ENCODE measurements around the gene MYH6. TPM values are rescaled to one million over a fixed set of nuclear protein-coding genes. Genes with fewer than 3 reads are reported as not detected.
"Not testable (repeated sequence)": the region's sequence is repeated elsewhere in the genome, so short reads cannot be mapped to it uniquely, and the experiment has no call there.

MYH6 gene
- total RNA-seq, 4 donors from 2014 or later = not detected

DNA sequence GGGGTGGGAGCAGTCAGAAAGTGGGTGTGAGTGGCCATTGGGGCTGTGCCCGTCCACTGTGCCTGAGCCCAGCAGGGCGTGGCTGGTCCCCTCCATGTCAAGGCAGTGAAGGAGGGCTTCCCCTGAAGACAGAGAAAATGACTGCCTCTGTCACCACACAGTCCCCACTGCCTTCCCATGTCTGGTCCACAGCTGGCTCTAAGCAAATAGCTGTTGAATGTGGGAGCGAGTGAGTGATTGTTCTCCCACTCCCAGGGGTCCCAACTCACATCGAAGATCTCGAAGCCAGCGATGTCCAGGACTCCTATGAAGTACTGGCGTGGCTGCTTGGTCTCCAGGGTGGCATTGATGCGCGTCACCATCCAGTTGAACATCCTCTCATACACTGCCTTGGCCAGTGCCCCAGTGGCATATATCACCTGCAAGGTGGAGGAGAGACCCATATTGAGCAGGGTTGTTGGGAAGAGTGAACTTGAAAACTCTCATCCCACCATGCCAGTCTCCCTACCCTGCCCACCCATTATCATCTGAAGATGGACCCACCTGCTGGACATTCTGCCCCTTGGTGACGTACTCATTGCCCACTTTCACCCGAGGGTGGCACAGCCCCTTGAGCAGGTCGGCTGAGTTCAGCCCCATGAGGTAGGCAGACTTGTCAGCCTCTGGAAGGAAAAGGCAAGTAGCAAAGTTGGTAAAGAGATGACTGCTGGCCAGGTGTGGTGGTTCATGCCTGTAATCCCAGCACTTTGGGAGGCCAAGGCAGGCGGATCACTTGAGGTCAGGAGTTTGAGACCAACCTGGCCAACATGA, 20.8 kb upstream of the MYH6 start:
- Histone ChIP-seq H3K4me3 (no peak overlapping the region), H3K4me1 (no peaks in the 10 kb centered on the region), H3K36me3 (no peaks in the 10 kb centered on the region), H3K27ac (no peak overlapping the region), H3K9me3 (no peaks in the 10 kb centered on the region), H3K27me3 (no peaks in the 10 kb centered on the region)
- 74 to 80% methylated on average over 3 to 4 of the region's 13 CpGs for WGBS, 2 donors
- no peak for TF ChIP-seq POLR2A (IDR thresholded peaks at IDR 0.05)
- TF ChIP-seq, protein P1, sequence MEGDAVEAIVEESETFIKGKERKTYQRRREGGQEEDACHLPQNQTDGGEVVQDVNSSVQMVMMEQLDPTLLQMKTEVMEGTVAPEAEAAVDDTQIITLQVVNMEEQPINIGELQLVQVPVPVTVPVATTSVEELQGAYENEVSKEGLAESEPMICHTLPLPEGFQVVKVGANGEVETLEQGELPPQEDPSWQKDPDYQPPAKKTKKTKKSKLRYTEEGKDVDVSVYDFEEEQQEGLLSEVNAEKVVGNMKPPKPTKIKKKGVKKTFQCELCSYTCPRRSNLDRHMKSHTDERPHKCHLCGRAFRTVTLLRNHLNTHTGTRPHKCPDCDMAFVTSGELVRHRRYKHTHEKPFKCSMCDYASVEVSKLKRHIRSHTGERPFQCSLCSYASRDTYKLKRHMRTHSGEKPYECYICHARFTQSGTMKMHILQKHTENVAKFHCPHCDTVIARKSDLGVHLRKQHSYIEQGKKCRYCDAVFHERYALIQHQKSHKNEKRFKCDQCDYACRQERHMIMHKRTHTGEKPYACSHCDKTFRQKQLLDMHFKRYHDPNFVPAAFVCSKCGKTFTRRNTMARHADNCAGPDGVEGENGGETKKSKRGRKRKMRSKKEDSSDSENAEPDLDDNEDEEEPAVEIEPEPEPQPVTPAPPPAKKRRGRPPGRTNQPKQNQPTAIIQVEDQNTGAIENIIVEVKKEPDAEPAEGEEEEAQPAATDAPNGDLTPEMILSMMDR (IDR thresholded peaks at IDR 0.05) = no peak
- DNase-seq = no peak
- intact Hi-C loops (cut with DNase I) = no loop called here

DNA sequence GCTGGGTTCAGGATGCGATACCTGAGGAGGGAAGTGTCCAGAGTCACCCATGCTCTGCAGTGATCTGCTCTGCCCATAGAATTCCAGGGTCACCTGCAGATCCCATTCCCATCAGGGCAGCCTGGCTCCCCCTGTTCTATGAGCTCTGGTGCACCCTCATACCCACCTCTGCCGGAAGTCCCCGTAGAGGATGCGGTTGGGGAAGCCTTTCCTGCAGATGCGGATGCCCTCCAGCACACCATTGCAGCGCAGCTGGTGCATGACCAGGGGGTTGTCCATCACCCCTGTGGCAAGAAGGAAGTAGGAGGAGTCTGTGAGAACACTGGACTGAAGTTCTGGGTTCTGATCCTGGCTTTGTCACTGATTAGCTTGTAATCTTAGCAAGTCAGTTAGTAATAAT, 17.7 kb upstream of the MYH6 start:
- WGBS, 2 donors = 74 to 92% methylated on average over 3 to 6 of the region's 6 CpGs
- H3K36me3 ChIP-seq; H3K4me3 ChIP-seq; intact Hi-C loops (cut with DNase I); H3K27me3 ChIP-seq; DNase-seq; H3K4me1 ChIP-seq; H3K9me3 ChIP-seq; H3K27ac ChIP-seq: not testable (repeated sequence)

DNA sequence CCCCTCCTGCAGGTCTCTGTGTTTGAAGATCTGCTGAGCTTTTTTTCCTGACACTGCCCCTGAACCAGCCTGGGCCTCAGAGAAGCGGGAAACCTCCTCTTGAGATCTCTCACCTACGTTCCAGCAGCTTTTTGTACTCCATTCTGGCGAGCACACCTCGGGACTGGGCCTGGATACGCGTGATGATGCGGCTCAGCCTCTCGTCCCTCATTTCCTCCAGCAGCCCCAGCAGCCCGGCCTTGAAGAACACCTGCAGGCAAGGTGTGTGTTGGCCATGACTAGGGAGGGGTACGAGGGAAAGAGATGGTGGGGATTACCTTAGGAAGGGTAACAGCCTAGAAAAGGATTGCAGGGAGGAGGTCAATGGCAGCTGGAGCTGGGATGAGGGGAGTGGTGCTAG, 17.1 kb upstream of the MYH6 start:
- TF ChIP-seq, protein P1 (IDR thresholded peaks at IDR 0.05) = no peak
- TF ChIP-seq POLR2A (IDR thresholded peaks at IDR 0.05) = no peak
- Histone ChIP-seq H3K9me3 (no peaks in the 10 kb centered on the region), H3K4me1 (no peaks in the 10 kb centered on the region), H3K4me3 (no peak overlapping the region), H3K36me3 (no peaks in the 10 kb centered on the region), H3K27ac (no peak overlapping the region), H3K27me3 (no peaks in the 10 kb centered on the region)
- WGBS, 2 donors = 44 to 72% methylated on average over 2 to 4 of the region's 10 CpGs
- intact Hi-C loops (cut with DNase I) = no loop called here
- DNase-seq = no peak

DNA sequence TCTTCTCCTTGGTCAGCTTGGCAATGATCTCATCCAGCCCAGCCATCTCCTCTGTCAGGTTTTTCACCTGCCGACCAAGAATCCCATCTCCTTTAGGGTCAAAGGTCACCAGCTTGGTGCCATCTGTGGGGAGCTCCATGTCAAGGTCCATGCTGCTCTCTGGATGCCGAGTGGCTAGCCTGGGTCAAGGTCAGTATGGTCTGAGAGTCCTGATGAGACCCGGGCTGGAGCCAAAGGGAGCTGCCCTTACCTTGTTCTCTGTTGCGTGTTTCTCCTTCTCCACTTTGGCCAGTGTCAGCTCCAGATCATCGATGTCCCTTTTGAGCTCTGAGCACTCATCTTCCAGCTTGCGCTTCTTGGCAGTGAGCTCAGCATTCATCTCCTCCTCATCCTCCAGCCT, 15.6 kb upstream of the MYH6 start:
- 80 to 91% methylated on average over 5 to 6 of the region's 6 CpGs for WGBS, 2 donors
- TF ChIP-seq, protein P1 (IDR thresholded peaks at IDR 0.05) = no peak
- no peak for TF ChIP-seq POLR2A (IDR thresholded peaks at IDR 0.05)
- Histone ChIP-seq H3K36me3 (no peaks in the 10 kb centered on the region), H3K4me1 (no peaks in the 10 kb centered on the region), H3K4me3 (no peak overlapping the region), H3K27me3 (peaks cover 0 to 5% (median 0%) of the 10 kb centered on the region in 4 donors), H3K27ac (no peak overlapping the region), H3K9me3 (no peaks in the 10 kb centered on the region)
- intact Hi-C loops (cut with DNase I) = no loop called here
- no peak for DNase-seq

DNA sequence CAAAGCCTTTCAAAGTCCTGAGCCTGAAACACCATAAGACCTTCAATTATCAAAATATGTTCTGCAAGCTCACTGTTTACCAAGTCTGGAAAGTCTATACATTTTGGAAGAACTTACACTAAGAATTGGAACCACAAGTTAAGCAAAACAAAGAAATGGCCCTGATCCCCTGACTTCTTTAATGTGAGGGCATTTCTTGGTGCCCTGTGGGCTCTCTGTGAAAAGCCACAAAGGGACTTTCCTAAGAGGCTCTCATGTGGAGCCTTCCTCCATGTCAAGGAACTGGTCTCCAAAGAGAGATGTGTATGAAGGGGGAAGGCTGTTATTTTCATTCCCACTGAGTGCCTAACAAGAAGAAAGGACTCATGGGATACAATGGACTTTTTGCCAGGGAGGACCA, 13.5 kb upstream of the MYH6 start:
- intact Hi-C loops (cut with DNase I) = no loop called here

DNA sequence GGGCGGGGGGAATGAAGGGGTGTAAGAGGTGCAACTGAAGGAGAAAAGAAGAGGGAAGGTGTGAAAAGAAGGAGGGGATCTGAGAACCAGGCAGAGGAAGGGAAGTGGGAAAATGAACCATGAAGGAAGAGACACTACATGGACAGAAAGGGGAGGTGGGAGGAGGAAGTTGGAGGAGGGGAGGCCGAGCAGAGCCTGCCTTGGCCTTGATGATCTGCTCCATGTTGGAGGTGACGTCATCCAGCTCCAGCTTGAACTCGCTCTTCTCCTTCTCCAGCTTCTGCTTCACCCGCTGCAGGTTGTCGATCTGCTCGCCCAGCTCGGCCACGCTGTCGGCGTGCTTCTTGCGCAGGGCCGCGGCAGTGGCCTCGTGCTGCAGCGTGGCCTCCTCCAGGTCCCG, 11.6 kb upstream of the MYH6 start:
- H3K4me3 ChIP-seq; H3K27ac ChIP-seq; H3K36me3 ChIP-seq; H3K9me3 ChIP-seq; H3K27me3 ChIP-seq; H3K4me1 ChIP-seq; DNase-seq; intact Hi-C loops (cut with DNase I): not testable (repeated sequence)
- WGBS, 2 donors = 67 to 72% methylated on average over 3 to 4 of the region's 17 CpGs

More for the DNA sequence above, 13.5 kb upstream of the MYH6 start:
- H3K36me3 ChIP-seq = no peaks in the 10 kb centered on the region
- H3K9me3 ChIP-seq = no peaks in the 10 kb centered on the region
- H3K4me3 ChIP-seq = no peak overlapping the region
- no peak overlapping the region for H3K27ac ChIP-seq
- peaks cover 0 to 5% (median 0%) of the 10 kb centered on the region in 4 donors for H3K27me3 ChIP-seq
- H3K4me1 ChIP-seq = no peaks in the 10 kb centered on the region
- TF ChIP-seq, protein P1 (IDR thresholded peaks at IDR 0.05) = no peak
- no peak for TF ChIP-seq POLR2A (IDR thresholded peaks at IDR 0.05)
- DNase-seq = no peak

All from esophagus squamous epithelium (tissue), 5 donors.